ENCODE data around the gene C12orf60. TPM values are rescaled to one million over a fixed set of nuclear protein-coding genes. Genes with fewer than 3 reads are reported as not detected.

C12orf60 gene
- total and polyA plus RNA-seq, 2 of the 8 experiments (the other 6 are each of a cell fraction or from before 2014, with no cell fraction given) = 1.2 to 1.5 TPM

- no peak overlapping the region for H3K4me2 ChIP-seq (ENCODE audit: insufficient read depth in 1 of 2, low read depth in 2 of 2, low read length in 2 of 2)
- H2BK120ac ChIP-seq (replicated peaks; ENCODE audit: low read depth, low read length) = no peak overlapping the region
- TF ChIP-seq, protein P1, sequence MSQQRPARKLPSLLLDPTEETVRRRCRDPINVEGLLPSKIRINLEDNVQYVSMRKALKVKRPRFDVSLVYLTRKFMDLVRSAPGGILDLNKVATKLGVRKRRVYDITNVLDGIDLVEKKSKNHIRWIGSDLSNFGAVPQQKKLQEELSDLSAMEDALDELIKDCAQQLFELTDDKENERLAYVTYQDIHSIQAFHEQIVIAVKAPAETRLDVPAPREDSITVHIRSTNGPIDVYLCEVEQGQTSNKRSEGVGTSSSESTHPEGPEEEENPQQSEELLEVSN (IDR thresholded peaks at IDR 0.05) = no peak
Measured at GRCh38 chr12:14842315-14842714, 38.8 kb downstream of the C12orf60 start.

More at GRCh38 chr12:14842315-14842714, 38.8 kb downstream of the C12orf60 start:
- Histone ChIP-seq H4K8ac (ENCODE audit: extremely low read depth, insufficient read depth, low read length) (no peak overlapping the region), H3K56ac (replicated peaks; ENCODE audit: insufficient read length, low read depth, low read length) (no peak overlapping the region), H3K14ac (ENCODE audit: insufficient read length) (no peak overlapping the region), H3K27ac (ENCODE audit: low read depth, low read length) (no peak overlapping the region), H2BK20ac (ENCODE audit: low read length) (no peak overlapping the region), H2AFZ (ENCODE audit: low read length) (no peak overlapping the region), H3K4me3 (ENCODE audit: extremely low read depth in 1 of 4, insufficient read depth in 2 of 4, low read depth in 3 of 4, low read length in 4 of 4) (no peak overlapping the region), H4K20me1 (replicated peaks in 1 of 2; ENCODE audit: control insufficient read depth in 1 of 2, insufficient read depth in 2 of 2, low read length in 2 of 2) (no peaks in the 10 kb centered on the region), H3K23ac (ENCODE audit: insufficient read length) (no peak overlapping the region), H3K79me1 (ENCODE audit: low read depth, low read length) (no peaks in the 10 kb centered on the region), H3K23me2 (ENCODE audit: low read depth, low read length) (no peaks in the 10 kb centered on the region), H3K4me1 (replicated peaks in 1 of 4; ENCODE audit: control insufficient read depth in 3 of 4, insufficient read depth in 4 of 4, low read length in 3 of 4) (no peaks in the 10 kb centered on the region), H3K79me2 (ENCODE audit: control insufficient read depth in 1 of 2, insufficient read depth in 2 of 2, low read length in 2 of 2) (no peaks in the 10 kb centered on the region), H2BK15ac (ENCODE audit: low read length) (no peak overlapping the region), H3K27me3 (replicated peaks in 1 of 4; ENCODE audit: control insufficient read depth in 3 of 4, extremely low read depth in 1 of 4, insufficient read depth in 3 of 4, low read length in 3 of 4) (no peaks in the 10 kb centered on the region), H3K4ac (replicated peaks; ENCODE audit: insufficient read length, low read depth, low read length) (no peak overlapping the region), H2AK5ac (ENCODE audit: low read depth, low read length) (no peak overlapping the region), H3K9me3 (ENCODE audit: insufficient read depth in 2 of 2, low read depth in 1 of 2, low read length in 1 of 2) (no peaks in the 10 kb centered on the region), H3K9ac (replicated peaks in 1 of 4; ENCODE audit: extremely low read depth in 1 of 4, low read depth in 3 of 4, low read length in 3 of 4) (no peak overlapping the region), H4K5ac (ENCODE audit: insufficient read length, low read depth, low read length) (no peak overlapping the region), H3K36me3 (ENCODE audit: control insufficient read depth in 2 of 4, insufficient read depth in 4 of 4, low read length in 3 of 4) (no peaks in the 10 kb centered on the region), H3K18ac (ENCODE audit: extremely low read depth, low read length) (no peak overlapping the region), H4K91ac (replicated peaks; ENCODE audit: insufficient read length, low read length) (no peak overlapping the region), H2BK12ac (ENCODE audit: low read depth, low read length) (no peak overlapping the region), H2BK5ac (ENCODE audit: low read depth, low read length) (no peak overlapping the region)
- 96% methylated on average over 3 of the region's 3 CpGs; no CpG with 5 or more reads in 1 of the 2 experiments for WGBS, 2 experiments (ENCODE audit: extremely low coverage in 1 of 2, insufficient coverage in 1 of 2, insufficient read length in 1 of 2, insufficient replicate concordance in 2 of 2, low coverage in 1 of 2, low lambda C conversion rate in 2 of 2, missing lambda C conversion rate in 1 of 2)
- DNase-seq (ENCODE audit: low read depth in 1 of 2, low spot score in 2 of 2) (no peak), FAIRE-seq (no peak)
- ChIA-PET POLR2A (ENCODE audit: partially characterized antibody) (no interaction called here), CTCF (ENCODE audit: partially characterized antibody) (interaction anchor here (0.6 to 1.2 kb wide), 2 partner anchors 36 to 432 kb away, joined by 3 to 4 read pairs; no protein-coding TSS in a partner anchor)

Measured in H1 (cell line).